Activated CD4-positive, alpha-beta T cell treated with anti-CD3 and anti-CD28 coated beads, Interleukin-10, Interleukin-2, amounts not matched to agents 100 ng/mL and 50 ng/mL, durations not matched to agents 16 hours and 8 hours (primary cell): Measurements from ENCODE around the gene NLGN4Y.

Source experiments
- DNase-seq: peaks from one replicate; pipeline ENCODE4 v3.0.0-alpha.2; 2020

Gene NLGN4Y

DNA sequence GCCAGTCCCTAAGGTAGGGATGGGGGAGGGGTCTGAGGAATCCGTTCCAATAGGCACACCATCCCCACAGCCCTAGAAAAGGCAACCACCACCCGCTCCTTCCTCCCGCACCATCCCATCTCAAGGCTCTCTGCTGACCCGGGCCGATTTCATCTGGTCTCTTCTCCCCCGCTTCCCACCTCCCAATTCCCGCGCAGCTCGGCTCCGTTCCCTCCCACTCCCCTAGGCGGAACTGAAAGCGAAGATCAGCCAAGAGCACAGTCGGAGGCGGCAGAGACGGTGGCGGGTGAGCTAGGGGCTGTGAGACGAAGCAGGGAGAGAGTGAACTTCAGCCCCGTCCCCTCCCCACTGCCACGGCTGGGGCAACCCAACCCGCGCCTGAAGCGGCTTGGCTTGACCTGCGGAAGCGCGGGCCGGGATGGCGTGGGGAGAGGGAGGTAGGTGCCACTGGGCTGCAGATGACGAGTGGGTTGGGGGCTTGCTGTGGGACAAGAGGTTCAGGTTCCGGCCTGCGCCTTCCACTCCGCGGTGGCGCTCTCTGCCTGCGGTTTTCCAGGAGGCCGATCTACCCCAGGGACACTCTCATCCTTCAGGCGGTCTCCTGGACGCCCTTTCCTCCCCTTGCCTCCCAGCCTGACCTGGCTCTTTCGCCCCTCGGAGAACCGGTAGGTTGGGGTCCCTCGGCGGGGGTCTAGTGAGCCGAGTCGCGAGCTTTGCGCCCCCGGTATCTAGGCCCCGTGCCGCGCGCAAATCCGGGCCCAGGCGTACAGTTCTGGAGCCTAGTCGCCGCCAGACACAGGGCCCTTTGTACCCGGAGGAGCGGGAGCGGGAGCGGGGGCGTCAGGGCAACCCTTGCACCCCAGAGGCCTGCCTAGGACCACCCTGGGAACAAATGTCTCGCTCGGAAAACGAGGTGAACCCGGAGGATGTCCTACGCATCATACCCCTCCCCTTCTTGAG, at the start of gene NLGN4Y:
TSS of gene NLGN4Y (plus strand) at position 258 of the 960 bp plus-strand sequence. CDS start 97,591 bp downstream, outside the sequence.
- no peak for DNase-seq

DNA sequence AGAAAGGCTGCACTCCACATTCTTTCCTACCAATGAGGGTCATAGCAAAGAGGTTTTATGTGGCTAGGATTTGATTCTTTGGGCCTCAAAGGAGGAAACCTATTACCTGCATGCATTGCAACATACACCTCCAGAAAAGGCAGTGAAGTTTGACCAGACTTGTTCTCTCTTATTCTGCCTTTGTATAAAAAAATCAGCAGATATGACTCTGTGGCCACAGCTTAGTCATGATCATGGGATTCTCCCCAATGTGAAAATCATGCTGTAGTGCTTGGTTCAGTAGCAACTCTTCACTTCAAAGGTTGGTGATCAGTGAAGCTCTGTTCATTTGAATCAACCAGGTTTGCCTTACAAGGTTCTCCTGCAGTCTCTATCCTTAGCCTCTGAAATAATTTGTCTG, 38.4 kb upstream of the NLGN4Y start:
- DNase-seq: no peak

DNA sequence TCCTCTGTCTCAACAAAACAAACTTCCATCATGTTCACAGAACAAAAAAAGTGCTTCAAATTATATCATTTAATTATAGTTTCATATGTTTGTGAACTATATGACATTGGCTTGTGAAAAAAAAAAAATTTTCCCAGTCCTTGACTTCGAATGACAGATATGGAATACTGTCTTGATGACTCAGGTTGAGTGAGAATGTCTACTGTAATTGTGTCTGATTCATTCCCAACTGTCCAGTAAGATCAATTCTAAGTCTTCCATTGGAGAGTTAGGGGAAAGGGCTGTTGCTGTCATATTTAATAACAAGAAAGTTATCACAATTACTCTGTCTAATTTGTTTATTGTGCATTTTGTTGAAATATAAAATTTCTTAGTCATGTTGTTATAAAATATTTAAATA, 34.1 kb upstream of the NLGN4Y start:
- DNase-seq: no peak

DNA sequence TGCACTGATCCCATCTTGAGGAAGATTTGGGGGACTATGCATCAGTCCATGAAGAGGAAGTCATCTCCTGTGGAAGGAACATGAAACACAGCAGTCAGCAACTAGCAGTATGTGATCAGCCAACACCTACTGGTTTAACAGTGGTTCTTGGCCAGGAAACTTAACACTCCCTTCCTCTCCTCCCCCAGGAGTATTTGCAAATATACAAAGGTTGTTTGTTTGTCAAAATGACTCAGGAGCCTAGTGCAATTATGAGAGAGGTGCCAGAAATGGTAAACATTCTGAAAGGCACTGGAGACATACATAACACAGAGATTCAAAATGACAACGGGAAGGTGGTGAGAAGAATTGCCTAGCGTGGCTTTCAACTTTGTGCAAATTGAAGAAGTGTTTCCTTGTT, 26.3 kb upstream of the NLGN4Y start:
- no peak for DNase-seq

DNA sequence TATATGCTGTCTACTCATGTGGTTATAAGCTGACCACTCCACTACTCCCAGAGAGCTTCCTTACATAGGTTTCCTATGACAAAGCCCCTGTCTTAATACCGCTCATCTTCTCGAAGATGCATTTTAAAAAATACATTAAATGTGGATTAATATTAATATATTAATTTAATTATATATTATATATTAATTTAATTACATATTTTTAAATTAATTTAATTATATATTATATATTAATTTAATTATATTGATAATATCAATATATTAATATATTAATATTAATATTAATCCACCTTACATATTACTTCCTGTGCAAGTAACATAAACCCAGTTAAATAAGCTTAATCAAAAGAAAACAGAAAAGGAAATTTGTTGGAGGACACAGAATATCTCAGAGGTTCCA, 19.7 kb upstream of the NLGN4Y start:
- DNase-seq: no peak

DNA sequence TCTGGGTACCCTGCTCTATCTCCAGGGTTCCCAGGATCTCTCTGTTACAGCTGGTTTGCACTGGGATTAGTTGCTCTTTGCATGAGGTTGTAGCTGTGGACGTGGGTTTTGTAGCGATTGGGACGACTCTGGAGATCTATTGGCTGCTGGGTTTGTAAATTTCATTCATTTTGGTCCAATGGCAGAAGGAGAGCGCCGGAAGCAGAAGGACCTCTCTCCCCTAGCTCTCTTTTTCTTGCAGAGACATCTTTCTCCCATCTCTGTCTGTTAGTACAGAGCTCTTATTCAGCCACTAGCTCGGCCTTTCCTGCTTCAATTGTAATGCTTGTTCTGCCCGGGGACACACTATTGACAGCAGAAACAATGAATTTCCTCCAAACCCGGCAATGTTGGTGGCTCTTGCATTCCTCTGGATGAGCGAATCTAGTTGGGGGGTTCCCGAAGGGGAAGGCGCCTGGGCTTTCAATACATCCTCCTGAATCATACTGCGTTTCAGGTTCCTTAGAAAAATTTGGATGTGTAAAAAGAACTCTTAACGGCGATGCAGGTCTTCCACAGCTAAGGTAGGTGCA, 1.9 kb upstream of the NLGN4Y start:
- DNase-seq: no peak

DNA sequence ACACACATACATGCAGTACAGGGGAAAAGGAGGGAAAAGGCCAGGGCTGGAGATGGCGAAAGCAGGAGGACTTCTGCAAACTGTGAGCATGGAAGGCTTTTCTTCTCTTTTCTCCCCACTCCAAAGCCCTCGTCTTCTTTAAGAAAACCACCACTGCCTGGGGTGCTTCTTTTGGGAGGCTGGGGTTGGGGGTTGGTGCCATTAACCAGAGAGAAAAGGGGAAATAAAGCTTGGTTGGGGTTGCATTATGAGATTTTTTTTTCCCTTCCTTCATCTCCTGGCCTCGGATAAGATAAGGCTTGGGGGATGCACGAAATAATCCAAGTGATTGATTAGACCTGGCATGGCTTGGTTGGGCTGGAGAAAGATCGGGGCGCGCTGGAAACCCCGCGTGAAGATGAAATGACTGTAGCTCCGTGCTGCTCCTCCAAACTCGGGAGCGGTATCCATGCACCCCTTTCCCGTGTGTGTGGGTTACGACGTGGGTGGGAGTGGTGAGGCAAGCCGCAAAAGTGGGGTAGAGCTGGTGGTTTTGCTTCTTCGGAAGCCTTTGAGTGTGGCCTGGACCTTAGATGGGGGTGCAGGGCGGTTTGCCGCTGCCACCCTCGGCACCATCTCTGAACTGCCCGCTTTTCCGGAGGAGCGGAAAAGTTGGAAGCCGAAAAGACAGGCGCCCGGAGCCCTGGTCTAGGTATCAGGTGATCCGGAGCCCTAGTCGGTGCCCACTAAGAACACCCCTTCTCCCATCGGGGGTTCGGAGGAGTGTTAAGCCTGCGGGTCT, 648 bp upstream of the NLGN4Y start:
- no peak for DNase-seq

DNA sequence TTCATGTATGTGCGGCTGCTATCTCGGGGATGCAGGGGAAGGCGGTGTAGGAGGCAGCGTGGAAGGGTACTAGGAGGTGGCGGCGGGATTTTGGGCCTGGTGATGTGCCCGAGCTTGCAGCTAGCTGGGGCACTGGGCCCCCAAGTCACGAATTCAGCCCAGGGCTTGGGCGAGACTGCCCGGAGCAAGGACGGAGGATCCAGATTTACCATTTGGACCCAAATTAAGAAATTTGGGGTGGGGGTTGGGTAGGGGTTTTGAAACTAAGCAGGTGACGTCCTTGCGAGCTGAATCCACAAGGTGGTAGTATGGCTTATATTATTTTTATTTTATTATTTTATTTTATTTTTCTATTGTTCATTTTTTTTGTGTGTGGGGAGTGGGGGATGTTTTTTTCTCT, 986 bp downstream of the NLGN4Y start:
- DNase-seq: no peak

DNA sequence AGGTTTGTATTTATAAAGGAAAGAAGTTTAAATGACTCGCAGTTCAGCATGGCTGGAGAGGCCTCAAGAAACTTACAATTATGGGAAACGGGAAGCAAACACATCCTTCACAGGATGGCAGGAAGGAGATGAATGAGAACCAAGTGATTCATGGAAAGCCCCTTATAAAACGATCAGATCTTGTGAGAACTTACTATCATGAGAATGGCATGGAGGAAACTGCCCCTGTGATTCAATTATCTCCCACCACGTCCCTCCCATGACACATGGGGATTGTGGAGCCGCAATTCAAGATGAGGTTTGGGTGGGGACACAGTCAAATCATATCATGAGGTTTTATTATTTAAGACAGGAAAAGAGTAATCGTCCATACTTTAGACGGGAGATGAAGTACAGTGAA, 4.0 kb downstream of the NLGN4Y start:
- DNase-seq: no peak

DNA sequence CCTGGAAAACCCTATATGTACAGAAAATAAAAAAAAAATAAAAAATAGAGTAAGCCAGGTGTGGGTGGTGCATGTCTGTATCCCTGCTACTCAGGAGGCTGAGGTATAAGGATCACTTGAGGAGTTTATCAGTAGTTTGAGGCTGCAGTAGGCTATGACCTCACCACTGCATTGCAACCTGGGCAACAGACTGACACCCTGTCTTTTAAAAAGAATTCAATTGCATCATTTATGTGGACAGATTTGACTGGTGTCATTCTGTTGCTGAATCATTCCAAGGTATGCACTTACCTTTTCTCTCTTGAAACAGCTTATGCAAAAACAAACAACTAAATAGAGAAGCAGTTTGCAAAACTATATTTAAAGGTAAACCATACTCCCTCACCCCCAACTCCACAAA, 12.4 kb downstream of the NLGN4Y start:
- no peak for DNase-seq

DNA sequence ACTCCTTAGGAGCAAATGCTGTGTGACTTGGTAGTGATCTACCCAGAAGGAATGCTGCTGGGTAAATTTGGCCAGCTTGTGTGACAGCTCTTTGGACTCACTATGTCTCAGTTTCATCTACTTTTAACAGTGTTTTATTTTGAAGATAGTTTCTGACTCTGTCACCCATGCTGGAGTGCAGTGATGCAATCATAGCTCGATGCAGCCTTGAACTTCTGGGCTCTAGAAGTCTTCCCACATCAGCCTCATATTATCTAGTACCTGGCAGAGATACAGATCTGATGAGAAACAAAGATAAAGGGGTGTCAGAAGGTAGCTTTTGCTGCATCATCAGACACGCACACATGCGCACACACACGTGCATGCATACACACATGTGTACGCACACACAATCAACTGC, 19.2 kb downstream of the NLGN4Y start:
- DNase-seq: no peak

DNA sequence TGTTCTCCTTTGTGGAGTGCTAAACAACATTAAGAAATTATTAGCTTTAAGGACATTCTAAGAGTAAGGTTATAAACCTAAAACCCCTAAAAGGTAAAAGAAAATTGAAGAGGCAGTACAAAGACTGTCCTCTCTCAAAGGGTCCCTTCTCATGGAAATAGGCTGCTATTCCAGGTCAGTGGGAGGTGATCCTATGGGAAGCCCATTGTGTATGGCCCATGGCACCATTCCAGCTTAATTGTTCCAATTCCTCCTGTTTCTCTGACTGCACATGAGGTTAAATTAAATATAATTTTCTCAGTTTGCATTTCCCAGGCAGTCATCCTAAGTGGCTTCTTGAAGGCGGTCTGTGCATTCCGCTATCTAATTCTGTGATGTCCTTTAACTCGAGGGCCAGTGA, 57.0 kb downstream of the NLGN4Y start:
- no peak for DNase-seq

DNA sequence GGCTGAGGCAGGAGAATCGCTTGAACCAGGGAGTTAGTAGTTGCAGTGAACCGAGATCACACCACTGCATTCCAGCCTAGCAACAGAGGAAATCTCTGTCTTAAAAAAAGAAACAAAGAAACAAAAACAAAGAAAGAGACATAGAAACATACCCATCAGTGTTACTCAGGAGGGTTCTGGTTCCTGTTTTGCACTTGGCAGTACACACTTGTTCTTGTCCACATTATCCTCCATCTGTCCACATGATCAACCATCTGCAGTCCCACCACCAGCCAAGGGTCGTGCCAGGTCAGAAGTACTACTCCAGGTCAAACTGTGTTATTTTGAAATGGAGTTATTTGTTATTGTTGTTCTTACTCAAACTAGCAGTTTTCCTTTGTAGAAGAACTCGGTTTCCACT, 62.4 kb downstream of the NLGN4Y start:
- no peak for DNase-seq

DNA sequence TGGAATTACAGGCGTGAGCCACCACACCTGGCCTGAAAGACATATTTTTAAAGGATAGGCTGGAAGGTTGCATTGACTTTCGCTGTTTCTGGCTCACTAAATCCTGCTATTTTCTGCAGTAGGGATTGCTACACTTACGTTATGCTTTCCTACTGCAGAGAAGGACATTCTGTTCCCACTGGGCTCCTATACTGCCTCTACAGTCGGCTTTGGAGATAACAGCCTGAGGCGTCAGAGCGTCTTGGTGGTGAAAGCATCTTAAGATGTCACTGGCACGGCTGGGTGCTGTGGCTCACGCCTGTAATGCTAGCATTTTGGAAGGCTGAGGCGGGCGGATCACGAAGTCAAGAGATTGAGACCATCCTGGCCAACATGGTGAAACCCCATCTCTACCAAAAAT, 77.0 kb downstream of the NLGN4Y start:
- DNase-seq: no peak

DNA sequence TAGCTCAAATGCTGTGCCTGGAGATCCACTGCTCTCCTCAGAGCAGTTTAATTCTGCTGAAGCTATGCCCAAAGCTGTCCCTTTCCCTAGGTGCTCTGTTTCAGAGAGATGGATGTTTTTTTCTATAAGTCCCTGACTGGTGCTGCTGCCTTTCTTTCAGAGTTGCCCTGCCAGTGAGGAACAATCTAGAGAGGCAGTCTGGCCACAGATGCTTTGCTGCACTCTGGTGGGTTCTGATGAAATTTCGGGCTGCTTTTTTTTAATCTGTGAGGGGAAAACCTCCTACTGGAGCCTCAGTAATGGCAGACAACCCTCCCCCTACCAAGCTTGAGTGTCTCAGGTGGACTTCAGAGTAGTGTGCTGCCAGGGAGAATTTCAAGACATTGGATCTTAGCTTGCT, 93.3 kb downstream of the NLGN4Y start:
- no peak for DNase-seq

DNA sequence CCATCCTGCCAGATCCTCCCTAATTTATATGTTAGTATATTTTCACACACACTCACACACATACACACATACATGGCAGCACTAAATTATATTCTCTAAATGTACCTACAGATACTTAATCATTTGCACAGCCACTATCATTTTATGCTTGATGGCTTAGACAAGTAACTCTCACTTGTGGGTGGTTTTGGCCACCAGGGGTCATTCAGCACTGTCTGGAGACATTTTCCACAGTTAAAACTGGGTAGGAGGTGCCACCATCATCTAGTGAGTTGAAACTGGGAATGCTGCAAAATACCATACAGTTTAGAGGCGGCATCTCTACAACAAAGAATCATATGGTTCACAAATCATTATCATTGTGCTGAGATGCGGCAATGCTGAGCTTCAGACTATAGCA, 94.2 kb downstream of the NLGN4Y start:
- no peak for DNase-seq

DNA sequence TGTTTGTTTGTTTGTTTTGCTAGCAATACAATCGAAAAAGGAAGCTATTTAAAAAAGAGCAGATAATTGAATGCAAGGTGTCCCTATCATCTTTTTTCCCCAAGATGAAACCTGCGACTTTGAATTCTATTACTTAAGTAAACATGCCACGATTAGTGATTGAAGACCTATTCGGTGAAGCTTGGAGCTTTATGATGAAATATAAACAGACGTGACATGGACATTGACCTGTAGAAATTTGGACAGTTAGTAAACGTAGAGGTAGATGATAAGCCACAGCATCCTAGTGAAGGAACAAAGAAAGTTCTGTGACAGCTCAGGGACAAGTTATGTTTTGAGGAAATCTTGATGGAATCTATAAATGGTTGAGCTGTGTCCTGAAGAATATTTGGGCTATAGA, 103.9 kb downstream of the NLGN4Y start:
- no peak for DNase-seq

DNA sequence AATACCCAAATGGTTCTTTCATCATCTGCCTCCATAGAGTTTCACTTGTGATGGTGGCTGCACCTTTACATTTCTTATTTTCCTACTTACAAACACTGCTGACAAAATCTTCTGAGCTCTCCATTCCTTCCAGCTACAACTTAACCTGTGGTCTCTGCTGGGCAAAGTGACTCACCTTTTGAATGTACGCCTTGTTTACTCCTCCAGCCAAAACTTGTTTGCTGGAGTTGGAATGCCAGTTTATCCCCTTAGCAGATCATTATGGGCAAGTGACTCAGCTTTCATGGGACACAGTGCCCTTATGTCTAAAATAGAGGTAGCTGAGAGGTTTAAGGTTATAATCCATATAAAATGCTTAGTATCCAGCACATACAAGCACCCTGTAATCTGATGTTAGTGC, 107.3 kb downstream of the NLGN4Y start:
- no peak for DNase-seq

DNA sequence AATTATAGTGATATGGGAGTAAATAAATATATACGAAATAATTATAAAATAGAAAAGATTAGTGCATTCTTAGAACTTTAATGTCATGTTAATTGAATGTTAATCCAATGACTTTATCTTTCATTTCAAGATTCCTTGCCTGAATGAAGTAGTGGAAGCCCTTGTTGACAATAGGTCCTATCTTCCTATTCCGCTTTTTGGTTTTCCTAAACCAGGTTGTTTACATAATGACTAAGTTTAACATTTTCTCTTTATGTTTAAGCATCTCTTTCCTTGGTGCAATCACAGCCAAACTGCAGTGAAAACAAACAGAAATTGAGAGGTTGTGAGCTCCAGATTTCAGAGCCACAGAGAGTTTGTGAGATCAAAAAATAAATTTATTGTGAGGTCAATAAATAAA, 109.4 kb downstream of the NLGN4Y start:
- no peak for DNase-seq

DNA sequence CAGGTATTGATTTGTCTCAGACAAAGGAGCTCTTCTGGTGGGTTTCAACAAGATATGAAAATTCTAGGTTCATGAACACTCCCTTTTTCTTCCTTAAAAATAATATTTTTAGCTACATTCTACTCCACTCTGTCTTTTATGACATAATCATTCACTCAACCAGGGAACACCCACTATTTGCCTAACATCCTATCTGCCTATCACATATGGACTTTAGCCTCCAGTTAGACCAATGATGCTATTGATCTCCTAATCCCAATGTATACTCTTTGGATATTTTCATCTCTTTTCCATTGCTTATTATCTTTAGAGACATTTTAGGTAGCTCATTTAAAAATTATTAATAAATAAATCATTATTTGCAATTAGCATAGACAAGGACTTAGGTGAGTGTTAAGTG, 110.6 kb downstream of the NLGN4Y start:
- DNase-seq: no peak

DNA sequence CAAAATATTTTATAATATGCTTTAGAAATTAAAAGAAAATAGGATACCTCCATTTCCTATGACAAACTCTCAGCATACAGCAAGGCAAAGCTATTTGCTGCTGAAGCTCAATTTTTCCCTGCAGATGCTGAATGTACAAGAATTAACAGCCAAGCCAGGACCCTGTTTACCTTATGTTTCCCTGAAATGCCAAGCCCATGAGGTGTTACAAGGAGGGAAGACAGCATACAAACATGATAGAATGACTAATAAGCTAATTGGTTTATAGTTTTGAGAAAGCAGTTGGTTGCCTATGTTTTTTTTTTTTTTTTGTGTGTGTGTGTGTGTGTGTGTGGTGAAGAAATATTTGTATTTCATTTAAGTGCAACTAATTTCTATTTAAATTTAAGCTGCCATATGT, 113.2 kb downstream of the NLGN4Y start:
- no peak for DNase-seq

DNA sequence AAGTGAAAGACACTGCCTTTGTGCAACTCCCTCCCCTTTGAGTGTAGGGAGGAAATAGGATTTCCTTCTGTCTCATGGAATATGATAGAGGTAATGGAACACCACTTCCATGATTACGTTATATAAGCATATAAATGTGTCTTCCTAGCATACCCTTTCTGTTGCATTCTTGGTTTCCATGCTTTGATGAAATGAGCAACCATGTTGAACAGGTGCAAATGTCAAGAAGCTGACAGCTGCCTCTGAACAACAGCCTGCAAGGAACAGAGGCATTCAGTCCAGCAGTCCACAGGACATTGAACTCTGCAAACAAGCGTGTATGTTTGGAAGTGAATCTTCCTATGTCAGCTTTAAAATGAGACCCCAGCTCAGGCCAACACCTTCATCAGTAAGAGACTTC, 117.5 kb downstream of the NLGN4Y start:
- DNase-seq: no peak

DNA sequence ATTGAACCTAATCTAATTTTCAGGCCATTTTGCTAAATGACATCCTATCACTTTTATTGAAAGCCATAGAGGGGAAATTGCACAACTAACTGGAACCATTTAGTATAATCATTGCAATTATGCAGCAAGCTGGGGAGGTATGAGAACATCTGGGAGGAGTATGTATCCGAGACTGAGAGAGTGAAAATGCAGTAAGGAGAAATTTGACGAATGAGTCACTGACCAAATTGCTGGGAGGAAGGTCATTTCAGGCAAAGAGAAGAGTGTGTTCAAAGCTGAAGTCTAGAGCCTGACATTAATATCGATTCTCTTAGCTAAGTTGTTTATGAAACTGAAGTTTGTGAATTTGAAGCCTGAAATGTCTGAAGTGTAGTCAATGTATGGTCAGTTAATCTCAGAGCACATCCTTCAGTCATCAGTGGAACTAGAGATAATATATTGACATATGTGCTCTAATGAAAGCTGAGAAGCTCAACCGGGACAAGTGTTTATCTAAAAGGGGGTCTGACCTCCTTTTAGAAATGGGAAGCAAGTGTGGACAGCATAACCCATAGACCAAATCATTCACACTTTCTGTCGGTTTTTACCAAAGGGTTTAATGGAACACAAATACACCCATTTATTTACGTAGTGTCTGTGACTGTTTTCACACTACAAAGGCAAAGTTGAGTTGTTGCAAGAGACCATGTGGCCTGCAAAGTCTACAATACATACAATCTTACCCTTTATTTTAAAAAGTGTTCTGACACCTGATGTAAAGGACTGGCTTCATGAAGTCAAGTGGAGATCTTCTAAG, 120.0 kb downstream of the NLGN4Y start:
- no peak for DNase-seq
